OCI-LY3 (cell line): ENCODE data around the gene POLR3H.

Source experiments
- EZH2phosphoT487 ChIP-seq: fragments of 200-600 bp; shearing (Covaris generic); IDR thresholded peaks from 2 replicates; pipeline ENCODE4 v1.6.1; 2018; ENCODE audit warnings: antibody characterized with exemption, mixed run types, low read depth
- TF ChIP-seq, protein P1 (sequence below): fragments of 200-600, 300-600 bp; sonication (generic); IDR thresholded peaks from 2 replicates; pipeline ENCODE4 v1.5.1; 2014; ENCODE audit warnings: antibody characterized with exemption, low read length, low read depth

DNA sequence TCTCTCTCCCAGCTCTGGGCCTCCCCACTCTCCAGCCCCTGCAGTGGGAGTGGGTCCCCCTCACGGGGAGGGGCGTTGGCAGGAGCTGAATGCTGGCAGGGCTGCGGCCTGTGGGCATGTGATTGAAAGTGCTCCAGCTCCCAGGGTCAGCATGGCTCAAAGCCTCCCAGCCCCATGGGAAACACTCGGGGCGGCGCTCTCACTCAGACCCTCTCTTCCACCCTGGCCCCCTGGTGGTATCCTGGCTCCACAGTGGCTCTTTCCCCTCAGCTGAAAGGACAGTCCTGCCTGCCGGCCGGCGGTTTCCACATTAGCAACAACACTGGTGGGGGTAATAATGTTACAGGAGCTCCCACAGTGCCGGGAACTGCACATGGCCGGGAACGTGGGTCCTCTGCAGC, 35.5 kb downstream of the POLR3H start:
- TF ChIP-seq EZH2phosphoT487 = no peak
- TF ChIP-seq, protein P1, sequence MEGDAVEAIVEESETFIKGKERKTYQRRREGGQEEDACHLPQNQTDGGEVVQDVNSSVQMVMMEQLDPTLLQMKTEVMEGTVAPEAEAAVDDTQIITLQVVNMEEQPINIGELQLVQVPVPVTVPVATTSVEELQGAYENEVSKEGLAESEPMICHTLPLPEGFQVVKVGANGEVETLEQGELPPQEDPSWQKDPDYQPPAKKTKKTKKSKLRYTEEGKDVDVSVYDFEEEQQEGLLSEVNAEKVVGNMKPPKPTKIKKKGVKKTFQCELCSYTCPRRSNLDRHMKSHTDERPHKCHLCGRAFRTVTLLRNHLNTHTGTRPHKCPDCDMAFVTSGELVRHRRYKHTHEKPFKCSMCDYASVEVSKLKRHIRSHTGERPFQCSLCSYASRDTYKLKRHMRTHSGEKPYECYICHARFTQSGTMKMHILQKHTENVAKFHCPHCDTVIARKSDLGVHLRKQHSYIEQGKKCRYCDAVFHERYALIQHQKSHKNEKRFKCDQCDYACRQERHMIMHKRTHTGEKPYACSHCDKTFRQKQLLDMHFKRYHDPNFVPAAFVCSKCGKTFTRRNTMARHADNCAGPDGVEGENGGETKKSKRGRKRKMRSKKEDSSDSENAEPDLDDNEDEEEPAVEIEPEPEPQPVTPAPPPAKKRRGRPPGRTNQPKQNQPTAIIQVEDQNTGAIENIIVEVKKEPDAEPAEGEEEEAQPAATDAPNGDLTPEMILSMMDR = no peak
